ENCODE data around the gene LRRC10. TPM values are rescaled to one million over a fixed set of nuclear protein-coding genes. Genes with fewer than 3 reads are reported as not detected.
A peak's percentile ranks its signal among the peaks of the same experiment; 100 is the strongest.

The LRRC10 gene
- total RNA-seq, 1 donor from 2014 or later: not detected

DNA sequence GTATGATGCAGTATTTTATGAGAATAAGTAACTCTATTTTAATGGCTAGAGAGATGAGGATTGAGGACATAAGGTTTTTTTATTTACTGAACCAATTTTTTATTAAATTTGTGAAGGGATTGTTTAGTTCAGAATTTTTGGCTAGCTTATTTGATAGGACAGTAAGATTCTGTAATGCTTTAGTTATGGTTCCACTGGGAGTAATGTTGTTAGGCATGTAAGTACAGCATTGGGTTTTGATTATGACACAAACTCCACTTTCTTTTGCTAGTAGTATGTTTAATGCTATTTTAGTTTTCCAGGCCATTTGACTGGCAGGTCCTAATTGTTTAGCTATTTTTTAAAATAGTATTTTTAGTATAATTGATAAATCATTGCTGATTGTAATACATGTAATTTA lies 33.8 kb upstream of the LRRC10 start:
- no peaks in the 10 kb centered on the region for H3K27me3 ChIP-seq (ENCODE audit: control insufficient read depth, insufficient read depth, low read length)
- TF ChIP-seq, protein P1, sequence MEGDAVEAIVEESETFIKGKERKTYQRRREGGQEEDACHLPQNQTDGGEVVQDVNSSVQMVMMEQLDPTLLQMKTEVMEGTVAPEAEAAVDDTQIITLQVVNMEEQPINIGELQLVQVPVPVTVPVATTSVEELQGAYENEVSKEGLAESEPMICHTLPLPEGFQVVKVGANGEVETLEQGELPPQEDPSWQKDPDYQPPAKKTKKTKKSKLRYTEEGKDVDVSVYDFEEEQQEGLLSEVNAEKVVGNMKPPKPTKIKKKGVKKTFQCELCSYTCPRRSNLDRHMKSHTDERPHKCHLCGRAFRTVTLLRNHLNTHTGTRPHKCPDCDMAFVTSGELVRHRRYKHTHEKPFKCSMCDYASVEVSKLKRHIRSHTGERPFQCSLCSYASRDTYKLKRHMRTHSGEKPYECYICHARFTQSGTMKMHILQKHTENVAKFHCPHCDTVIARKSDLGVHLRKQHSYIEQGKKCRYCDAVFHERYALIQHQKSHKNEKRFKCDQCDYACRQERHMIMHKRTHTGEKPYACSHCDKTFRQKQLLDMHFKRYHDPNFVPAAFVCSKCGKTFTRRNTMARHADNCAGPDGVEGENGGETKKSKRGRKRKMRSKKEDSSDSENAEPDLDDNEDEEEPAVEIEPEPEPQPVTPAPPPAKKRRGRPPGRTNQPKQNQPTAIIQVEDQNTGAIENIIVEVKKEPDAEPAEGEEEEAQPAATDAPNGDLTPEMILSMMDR (IDR thresholded peaks at IDR 0.05; ENCODE audit: insufficient read depth, low read length, poor library complexity, severe bottlenecking): no peak
- no peak for DNase-seq (ENCODE audit: low read depth)
- no peaks in the 10 kb centered on the region for H3K36me3 ChIP-seq (ENCODE audit: control insufficient read depth, insufficient read depth, low read length)
- H3K4me3 ChIP-seq (ENCODE audit: low read depth, low read length): no peak overlapping the region

DNA sequence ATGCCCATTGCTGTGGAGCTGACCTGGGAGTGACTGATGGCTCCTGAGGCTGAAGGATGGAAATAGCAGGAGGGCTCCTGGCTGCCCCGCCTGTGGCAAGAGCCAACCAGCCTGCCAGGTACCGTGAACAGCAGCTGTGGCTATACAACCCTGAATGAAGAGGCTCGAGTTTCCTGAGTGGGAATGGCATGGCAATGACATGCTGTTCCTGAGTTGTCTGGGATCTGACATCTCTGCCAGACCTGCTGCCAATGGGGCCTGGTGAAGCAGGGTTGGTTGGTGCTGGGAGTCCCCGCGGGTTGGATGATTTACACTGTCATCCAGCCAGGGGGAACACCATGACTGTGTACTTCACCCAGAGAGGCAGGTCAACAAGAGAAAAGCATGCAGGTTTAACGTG lies 31.8 kb upstream of the LRRC10 start:
- H3K36me3 ChIP-seq (ENCODE audit: control insufficient read depth, insufficient read depth, low read length): no peaks in the 10 kb centered on the region
- DNase-seq (ENCODE audit: low read depth): no peak
- TF ChIP-seq, protein P1 (IDR thresholded peaks at IDR 0.05; ENCODE audit: insufficient read depth, low read length, poor library complexity, severe bottlenecking): no peak
- H3K27me3 ChIP-seq (ENCODE audit: control insufficient read depth, insufficient read depth, low read length): no peaks in the 10 kb centered on the region
- no peak overlapping the region for H3K4me3 ChIP-seq (ENCODE audit: low read depth, low read length)

DNA sequence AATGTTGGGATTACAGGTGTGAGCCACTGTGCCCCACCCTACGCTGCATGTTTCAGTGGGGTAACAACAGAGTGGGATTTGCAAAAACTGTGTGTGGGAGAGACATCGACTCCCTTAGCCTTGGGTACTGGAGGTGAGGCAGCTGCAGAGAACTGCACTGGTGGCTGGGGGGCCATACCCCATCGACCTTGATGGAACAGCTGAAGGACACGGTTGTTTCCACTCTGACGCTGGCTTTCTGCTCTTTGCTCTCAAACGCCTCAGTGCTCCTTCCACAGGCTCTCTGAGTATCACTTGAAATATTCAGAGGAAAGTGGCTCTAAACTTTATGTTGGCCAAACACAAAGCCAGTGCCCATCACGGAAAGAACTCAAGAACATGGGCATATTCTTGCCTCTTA lies 30.8 kb upstream of the LRRC10 start:
- TF ChIP-seq, protein P1 (IDR thresholded peaks at IDR 0.05; ENCODE audit: insufficient read depth, low read length, poor library complexity, severe bottlenecking): no peak
- H3K36me3 ChIP-seq (ENCODE audit: control insufficient read depth, insufficient read depth, low read length): no peaks in the 10 kb centered on the region
- no peak for DNase-seq (ENCODE audit: low read depth)
- no peaks in the 10 kb centered on the region for H3K27me3 ChIP-seq (ENCODE audit: control insufficient read depth, insufficient read depth, low read length)
- H3K4me3 ChIP-seq (ENCODE audit: low read depth, low read length): no peak overlapping the region

DNA sequence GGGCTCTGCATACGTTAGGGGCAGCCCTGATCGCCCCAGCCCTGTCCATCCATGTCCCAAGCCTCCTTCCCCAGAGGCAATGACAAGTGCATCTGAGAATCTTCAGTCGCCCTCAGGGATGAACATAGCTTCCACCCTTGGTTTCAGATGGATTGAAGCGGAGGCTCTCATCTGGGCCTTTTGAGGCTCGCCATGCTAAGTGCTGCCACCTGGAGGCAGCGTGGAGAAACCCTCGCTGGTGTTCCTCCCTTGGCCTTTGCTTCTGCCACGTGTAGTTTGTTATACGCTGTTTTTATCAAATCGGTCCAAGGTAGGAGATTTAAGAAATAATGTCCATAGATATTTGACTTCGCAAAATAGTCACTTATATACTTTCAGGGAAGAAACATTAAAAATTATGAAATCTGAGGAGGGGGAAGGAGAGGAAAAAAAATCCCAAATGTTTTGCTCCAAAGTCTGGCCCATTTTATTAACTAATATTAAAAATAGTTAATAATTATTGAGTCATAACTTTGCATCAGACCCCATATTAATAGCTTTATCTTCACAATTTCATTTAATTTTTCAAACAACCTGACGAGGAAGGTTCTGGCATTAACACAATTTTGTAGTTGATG lies 28.8 kb upstream of the LRRC10 start:
- DNase-seq (ENCODE audit: low read depth): peak; percentile 9
- TF ChIP-seq, protein P1 (IDR thresholded peaks at IDR 0.05; ENCODE audit: insufficient read depth, low read length, poor library complexity, severe bottlenecking): peak; percentile 94
- H3K4me3 ChIP-seq (ENCODE audit: low read depth, low read length): no peak overlapping the region
- H3K27me3 ChIP-seq (ENCODE audit: control insufficient read depth, insufficient read depth, low read length): no peaks in the 10 kb centered on the region
- no peaks in the 10 kb centered on the region for H3K36me3 ChIP-seq (ENCODE audit: control insufficient read depth, insufficient read depth, low read length)

DNA sequence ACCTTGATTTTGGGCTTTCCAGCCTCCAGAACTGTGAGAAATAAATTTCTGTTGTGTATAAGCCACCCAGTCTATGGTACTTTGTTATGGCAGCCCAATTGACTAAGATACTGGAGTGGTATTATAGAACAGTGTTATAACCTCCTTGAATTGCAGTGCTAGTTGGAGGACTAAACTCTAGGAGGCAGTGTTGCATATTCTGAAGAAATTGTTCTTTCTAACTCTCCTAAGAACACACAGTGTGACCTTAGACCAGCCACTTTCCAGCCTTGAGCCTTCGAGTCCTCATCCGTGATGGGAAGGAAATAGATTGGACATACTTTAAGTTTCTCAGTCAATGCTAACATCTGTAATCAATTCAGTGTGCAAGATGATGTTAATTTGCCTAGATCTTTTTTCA lies 22.4 kb upstream of the LRRC10 start:
- TF ChIP-seq, protein P1 (IDR thresholded peaks at IDR 0.05; ENCODE audit: insufficient read depth, low read length, poor library complexity, severe bottlenecking): no peak
- no peak for DNase-seq (ENCODE audit: low read depth)
- H3K36me3 ChIP-seq (ENCODE audit: control insufficient read depth, insufficient read depth, low read length): no peaks in the 10 kb centered on the region
- H3K4me3 ChIP-seq (ENCODE audit: low read depth, low read length): no peak overlapping the region
- no peaks in the 10 kb centered on the region for H3K27me3 ChIP-seq (ENCODE audit: control insufficient read depth, insufficient read depth, low read length)

DNA sequence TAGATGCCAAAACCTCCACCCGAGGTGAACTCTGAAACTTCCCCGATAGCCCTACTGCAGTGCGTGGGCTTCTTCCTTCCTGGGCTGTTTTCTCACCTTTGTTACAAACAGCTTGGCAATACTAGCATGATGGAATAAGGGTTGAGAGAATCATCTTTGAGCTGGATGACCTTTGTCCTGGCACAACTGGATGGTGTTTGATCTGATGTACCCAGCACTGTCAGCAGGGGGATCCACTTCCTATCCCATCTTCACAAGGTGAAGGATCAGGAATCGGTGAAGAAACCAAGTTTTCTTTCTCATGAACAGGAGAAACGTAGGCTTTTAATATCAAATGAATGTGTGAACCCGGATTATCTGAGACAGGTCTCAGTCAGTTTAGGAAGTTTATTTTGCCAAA lies 19.5 kb upstream of the LRRC10 start:
- TF ChIP-seq, protein P1 (IDR thresholded peaks at IDR 0.05; ENCODE audit: insufficient read depth, low read length, poor library complexity, severe bottlenecking): peak; percentile 28
- H3K4me3 ChIP-seq (ENCODE audit: low read depth, low read length): no peak overlapping the region
- H3K36me3 ChIP-seq (ENCODE audit: control insufficient read depth, insufficient read depth, low read length): no peaks in the 10 kb centered on the region
- peaks cover 2% of the 10 kb centered on the region for H3K27me3 ChIP-seq (ENCODE audit: control insufficient read depth, insufficient read depth, low read length)
- DNase-seq (ENCODE audit: low read depth): no peak
